Measurements from ENCODE around the gene MAN2B2.

The MAN2B2 gene

DNA sequence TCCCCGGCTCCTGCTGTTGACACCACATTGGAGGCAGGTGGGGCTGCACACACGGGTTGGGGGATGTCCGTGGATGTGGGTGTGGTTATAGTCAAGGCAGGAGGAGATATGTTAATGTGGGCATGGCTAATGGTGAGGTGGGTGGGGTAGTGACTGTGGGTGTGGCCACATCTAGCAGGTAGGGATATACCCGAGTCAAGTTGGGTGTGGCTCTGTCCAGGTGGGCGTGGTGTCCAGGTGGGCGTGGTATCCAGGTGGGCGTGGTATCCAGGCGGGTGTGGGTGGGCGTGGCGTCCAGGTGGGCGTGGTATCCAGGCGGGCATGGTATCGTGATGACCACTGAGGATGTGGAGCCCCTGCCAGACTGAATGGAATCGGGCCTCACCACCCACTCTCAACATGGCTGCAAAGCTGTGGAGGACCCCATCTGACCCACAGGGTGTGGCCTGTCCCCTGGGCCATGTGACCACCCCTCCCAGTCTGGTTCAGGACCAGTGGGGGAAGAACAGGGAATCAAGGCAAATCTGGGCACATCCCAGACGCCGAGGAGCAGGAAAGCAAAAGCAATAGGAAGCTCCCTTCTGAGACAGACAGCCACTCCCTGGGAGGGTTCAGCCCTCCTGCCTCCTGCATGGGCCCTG lies 21.0 kb downstream of the MAN2B2 start:
- DNase-seq: no peak

- no peak for DNase-seq
These were observed 22.0 kb downstream of the MAN2B2 start for GRCh38 chr4:6596948-6597347.

DNA sequence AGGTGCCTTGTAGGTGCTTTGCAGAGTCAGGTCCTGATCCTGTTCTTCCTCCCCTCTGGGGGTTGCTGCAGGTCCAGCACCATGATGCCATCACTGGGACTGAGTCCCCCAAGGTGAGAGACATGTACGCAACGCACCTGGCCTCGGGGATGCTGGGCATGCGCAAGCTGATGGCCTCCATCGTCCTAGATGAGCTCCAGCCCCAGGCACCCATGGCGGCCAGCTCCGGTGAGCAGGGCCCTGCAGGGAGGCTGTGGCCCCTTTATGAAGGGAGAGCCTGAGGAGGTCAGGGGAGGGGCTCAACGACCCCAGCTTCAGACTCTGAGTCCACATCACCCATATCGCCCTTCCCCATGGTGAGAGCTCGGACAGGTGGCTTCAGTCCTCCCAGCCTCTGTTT lies 23.1 kb downstream of the MAN2B2 start:
- no peak for DNase-seq

DNA sequence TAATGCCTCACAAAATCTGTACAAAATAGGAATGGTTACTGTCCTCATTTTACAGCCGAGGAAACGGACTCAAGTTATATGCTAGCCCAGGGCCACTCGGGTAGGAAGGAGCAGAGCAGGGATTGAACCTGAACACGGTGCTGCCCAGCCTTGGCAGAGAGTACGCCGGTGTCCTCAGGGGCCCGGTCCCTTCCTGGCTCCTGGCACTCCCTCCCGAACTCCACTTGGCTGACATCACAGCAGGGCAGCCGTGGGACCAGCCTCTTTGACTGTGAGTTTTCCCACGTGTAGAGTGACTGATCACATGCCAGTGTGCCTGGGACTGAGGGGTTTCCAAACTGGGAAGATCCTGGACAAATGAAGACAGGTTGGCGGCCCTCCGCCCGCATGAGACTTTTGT lies 23.7 kb downstream of the MAN2B2 start:
- DNase-seq: no peak

- no peak for DNase-seq
These were observed 26.8 kb downstream of the MAN2B2 start for GRCh38 chr4:6601661-6602250.

GRCh38 chr4:6602289-6602688 lies 27.3 kb downstream of the MAN2B2 start:
- DNase-seq: no peak

DNA sequence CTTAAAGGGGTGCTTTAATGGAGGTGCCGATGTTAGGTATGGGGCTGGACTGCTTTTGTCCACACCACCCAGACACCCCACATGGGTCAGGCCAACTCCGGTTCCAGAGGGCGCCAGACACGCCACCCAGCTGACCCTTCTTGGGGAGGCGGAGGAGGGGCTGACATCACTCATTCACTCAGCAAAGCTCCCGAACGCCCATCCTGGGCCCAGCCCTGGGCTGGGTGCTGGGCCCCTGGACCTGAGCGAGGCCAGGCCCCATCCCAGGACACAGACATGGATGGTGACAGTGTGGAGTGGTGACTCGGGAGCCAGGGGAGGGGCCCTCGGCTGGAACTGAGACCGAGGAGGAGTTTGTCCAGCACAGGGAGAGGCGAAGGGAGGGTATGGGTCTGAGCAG lies 28.1 kb downstream of the MAN2B2 start:
- no peak for DNase-seq

- DNase-seq: no peak
These were observed 30.1 kb downstream of the MAN2B2 start for GRCh38 chr4:6605114-6605513.

- DNase-seq: no peak
These were observed 30.6 kb downstream of the MAN2B2 start for GRCh38 chr4:6605605-6606004.

DNA sequence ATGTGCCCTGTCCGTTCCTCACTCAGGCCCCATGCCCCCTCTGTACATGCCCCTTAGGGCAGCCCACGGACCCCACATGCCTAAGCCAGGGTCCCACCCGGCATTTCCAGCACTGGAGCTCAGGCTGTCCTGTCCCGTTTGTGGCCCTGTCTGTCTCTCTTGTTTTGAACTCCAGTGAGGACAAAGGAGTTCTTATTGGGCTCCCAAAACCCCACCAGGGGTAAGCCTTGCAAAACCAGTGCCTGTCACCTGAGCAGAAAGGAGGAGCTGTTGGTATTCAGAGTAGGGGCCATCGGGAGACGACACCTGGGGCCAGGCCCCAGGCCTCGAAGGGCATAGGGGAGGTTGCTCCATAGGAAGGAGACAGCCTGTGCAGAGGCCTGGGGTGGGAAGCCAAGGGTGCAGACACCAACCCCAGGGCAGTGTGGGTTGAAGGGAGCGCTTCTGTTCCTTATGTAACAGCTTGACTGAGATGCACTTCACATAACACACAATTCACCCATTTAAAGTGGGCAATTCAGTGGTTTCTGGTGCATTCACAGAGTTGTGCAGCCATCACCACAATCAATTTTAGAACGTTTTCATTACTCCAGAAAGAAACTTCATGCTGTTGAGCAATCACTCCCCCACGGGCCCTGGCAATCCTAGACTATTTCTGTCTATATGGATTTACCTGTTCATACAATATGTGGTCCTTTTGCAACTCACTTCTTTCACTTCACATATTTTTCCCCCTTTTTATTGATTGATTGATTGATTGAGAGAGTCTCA lies 31.7 kb downstream of the MAN2B2 start:
- no peak for DNase-seq

GRCh38 chr4:6607368-6608055 lies 32.5 kb downstream of the MAN2B2 start:
- no peak for DNase-seq

DNA sequence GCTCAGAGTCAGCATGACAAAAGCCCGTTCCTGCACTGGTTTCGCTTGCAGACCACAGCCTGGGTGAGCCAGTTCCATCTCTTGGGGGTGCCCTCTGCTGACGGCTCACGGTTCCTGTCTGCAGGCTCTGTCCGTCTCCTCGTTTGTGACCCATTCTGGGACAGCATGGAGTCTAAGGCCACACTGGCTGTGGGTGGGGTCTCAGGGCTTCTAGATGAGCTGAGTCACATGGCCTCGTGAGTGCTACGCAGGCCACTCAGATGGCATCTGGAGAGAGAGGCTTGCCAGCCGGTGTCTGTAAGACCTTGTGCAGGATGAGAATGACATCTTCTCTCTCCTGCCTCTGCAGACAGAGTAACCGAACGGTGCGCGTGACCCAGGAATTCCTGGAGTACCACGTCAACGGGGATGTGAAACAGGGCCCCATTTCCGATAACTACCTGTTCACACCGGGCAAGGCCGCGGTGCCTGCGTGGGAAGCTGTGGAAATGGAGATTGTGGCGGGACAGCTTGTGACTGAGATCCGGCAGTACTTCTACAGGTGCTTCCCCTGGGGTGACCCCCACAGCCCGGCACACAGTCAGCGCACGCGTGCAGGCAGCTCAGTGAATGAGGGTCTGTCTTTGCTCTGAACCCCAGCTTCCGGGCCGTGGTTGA lies 33.9 kb downstream of the MAN2B2 start:
- no peak for DNase-seq

- no peak for DNase-seq
These were observed 34.6 kb downstream of the MAN2B2 start for GRCh38 chr4:6609415-6610079.

- no peak for DNase-seq
These were observed 36.0 kb downstream of the MAN2B2 start for GRCh38 chr4:6610856-6611430.

GRCh38 chr4:6612961-6613675 lies 38.1 kb downstream of the MAN2B2 start:
- DNase-seq: no peak

DNA sequence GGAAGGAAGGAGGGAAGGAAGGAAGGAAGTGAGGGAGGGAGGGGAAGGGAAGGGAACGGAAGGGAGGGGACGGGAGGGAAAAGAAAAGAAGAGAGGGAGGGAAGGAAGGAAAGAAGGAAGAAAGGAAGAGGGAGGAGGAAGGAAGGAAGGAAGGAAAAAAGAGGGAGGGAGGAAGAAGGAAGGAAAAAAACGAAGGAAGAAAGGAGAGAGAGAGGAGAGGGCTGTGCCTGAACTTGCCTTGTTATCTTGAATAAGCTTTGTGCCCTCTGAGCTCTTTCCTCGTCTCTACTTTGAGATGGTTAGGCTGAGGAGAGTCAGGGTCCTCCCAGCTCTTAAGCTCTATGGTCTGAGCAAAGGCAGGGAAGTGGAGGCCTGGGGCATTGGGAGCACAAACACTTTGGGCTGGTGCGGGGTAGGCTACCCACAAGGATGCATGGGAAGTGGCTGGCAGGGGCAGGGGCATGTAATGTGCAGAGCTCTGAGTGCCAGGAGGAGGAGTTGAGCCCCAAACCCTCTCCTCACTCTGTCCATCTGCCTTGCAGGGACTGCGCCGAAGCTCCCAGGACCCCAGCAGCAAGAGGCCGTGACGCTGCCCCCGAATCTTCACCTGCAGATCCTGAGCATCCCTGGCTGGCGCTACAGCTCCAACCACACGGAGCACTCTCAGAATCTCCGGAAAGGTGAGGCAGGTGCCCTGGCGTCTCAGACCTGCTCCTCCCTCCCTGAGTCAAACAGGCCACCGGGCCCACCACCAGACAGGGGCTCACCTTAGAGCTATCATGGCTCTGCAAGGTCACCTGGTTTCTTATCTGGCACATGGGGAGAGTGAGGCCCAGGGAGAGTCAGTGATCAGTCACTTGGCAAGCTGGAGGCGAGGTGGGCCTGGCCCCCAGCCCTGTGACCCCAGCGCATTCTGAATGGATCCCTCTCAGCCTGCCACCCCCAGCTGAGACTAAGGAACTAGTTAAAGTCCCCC lies 39.0 kb downstream of the MAN2B2 start:
- DNase-seq: no peak

- DNase-seq: no peak
These were observed 39.8 kb downstream of the MAN2B2 start for GRCh38 chr4:6614701-6615230.

GRCh38 chr4:6616087-6616995 lies 41.4 kb downstream of the MAN2B2 start:
- no peak for DNase-seq

GRCh38 chr4:6617246-6617645 lies 42.3 kb downstream of the MAN2B2 start:
- DNase-seq: no peak

Data from GOT3 (cell line).